Mesenchymal stem cell (in vitro differentiated cells and primary cell): Measurements from ENCODE around the gene RCAN1.

ENCODE experiments used
- DNase-seq: peaks from one replicate; pipeline ENCODE4 v3.0.0-alpha.2; 2013
- H2AFZ ChIP-seq: one replicate; pipeline ENCODE4 v1.6.1; 2013; ENCODE audit warnings: low read depth, mild to moderate bottlenecking, control low read depth, inconsistent platforms, low read length, moderate library complexity
- H2AK5ac ChIP-seq: 2 replicates; pipeline ENCODE4 v1.6.1; 2013; ENCODE audit warnings: low read length, moderate library complexity, mild to moderate bottlenecking, inconsistent platforms; ENCODE audit not compliant: severe bottlenecking
- H2BK120ac ChIP-seq: one replicate; pipeline ENCODE4 v1.6.1; 2013; ENCODE audit warnings: low read depth, mild to moderate bottlenecking, inconsistent platforms, low read length, moderate library complexity
- H2BK12ac ChIP-seq, 2 experiments: one replicate each; pipeline ENCODE4 v1.6.1; 2013; ENCODE audit warnings: inconsistent platforms in 2 of 2, low read length in 2 of 2, mild to moderate bottlenecking in 2 of 2, moderate library complexity in 2 of 2, control low read depth in 1 of 2
- H2BK15ac ChIP-seq: one replicate; pipeline ENCODE4 v1.6.1; 2013; ENCODE audit warnings: mild to moderate bottlenecking, low read depth, inconsistent platforms; ENCODE audit not compliant: poor library complexity, severe bottlenecking
- H2BK5ac ChIP-seq: 2 replicates; pipeline ENCODE4 v1.6.1; 2013; ENCODE audit warnings: low read depth, mild to moderate bottlenecking, low read length, control low read depth, inconsistent platforms; ENCODE audit not compliant: poor library complexity, severe bottlenecking
- H3K14ac ChIP-seq, 2 experiments: one replicate each; pipeline ENCODE4 v1.6.1; 2013; ENCODE audit warnings: inconsistent platforms in 2 of 2, low read length in 2 of 2, control low read depth in 1 of 2, mild to moderate bottlenecking in 1 of 2, moderate library complexity in 1 of 2
- H3K18ac ChIP-seq, 2 experiments: one replicate each; pipeline ENCODE4 v1.6.1; 2013; ENCODE audit warnings: inconsistent platforms in 2 of 2, low read length in 2 of 2, control low read depth in 1 of 2, low read depth in 1 of 2, mild to moderate bottlenecking in 1 of 2
- H3K23ac ChIP-seq, 2 experiments: one replicate each; pipeline ENCODE4 v1.6.1; 2013; ENCODE audit warnings: inconsistent platforms in 2 of 2, low read length in 2 of 2, mild to moderate bottlenecking in 2 of 2, moderate library complexity in 2 of 2, control low read depth in 1 of 2
- H3K27ac ChIP-seq: 2 replicates; pipeline ENCODE4 v1.5.1; 2013; ENCODE audit warnings: mild to moderate bottlenecking, moderate library complexity, low read length, control low read depth, inconsistent platforms; ENCODE audit not compliant: poor library complexity, severe bottlenecking
- H3K27me3 ChIP-seq, 2 experiments: 2 replicates each; pipeline versions ENCODE4 v1.6.1 to v1.7.0; 2013; ENCODE audit warnings: low read length in 2 of 2, mild to moderate bottlenecking in 2 of 2, moderate library complexity in 2 of 2, control low read depth in 1 of 2, inconsistent platforms in 1 of 2; ENCODE audit not compliant: control insufficient read depth in 1 of 2, insufficient read depth in 1 of 2
- H3K36me3 ChIP-seq, 2 experiments: 2 replicates each; pipeline versions ENCODE4 v1.6.1 to v1.7.0; 2013; ENCODE audit warnings: low read length in 2 of 2, control low read depth in 1 of 2, inconsistent platforms in 1 of 2, low read depth in 1 of 2, mild to moderate bottlenecking in 1 of 2; ENCODE audit not compliant: insufficient read depth in 2 of 2, control insufficient read depth in 1 of 2
- H3K4ac ChIP-seq, 2 experiments: one replicate each; pipeline ENCODE4 v1.6.1; 2013; ENCODE audit warnings: inconsistent platforms in 2 of 2, low read length in 2 of 2, mild to moderate bottlenecking in 2 of 2, moderate library complexity in 2 of 2, control low read depth in 1 of 2, low read depth in 1 of 2
- H3K4me1 ChIP-seq: 2 replicates; pipeline ENCODE4 v1.6.1; 2013; ENCODE audit warnings: low read depth, low read length, control low read depth; ENCODE audit not compliant: control insufficient read depth, insufficient read depth
- H3K4me2 ChIP-seq: 2 replicates; pipeline ENCODE4 v1.6.1; 2013; ENCODE audit warnings: low read length, mild to moderate bottlenecking, inconsistent platforms; ENCODE audit not compliant: poor library complexity, severe bottlenecking
- H3K4me3 ChIP-seq, 2 experiments: 2 replicates each; pipeline versions ENCODE4 v1.5.1 to v1.7.0; 2013; ENCODE audit warnings: low read length in 2 of 2, mild to moderate bottlenecking in 2 of 2, control low read depth in 1 of 2, low read depth in 1 of 2; ENCODE audit not compliant: insufficient read depth in 1 of 2
- H3K79me1 ChIP-seq: replicated peaks from 2 replicates; pipeline ENCODE4 v1.6.1; 2013; ENCODE audit warnings: mild to moderate bottlenecking, control low read depth, low read length, inconsistent platforms; ENCODE audit not compliant: poor library complexity, severe bottlenecking
- H3K9ac ChIP-seq: 2 replicates; pipeline ENCODE4 v1.7.0; 2013; ENCODE audit warnings: mild to moderate bottlenecking, low read length, moderate library complexity
- H3K9me3 ChIP-seq: 2 replicates; pipeline ENCODE4 v1.7.0; 2013; ENCODE audit warnings: mild to moderate bottlenecking, low read length; ENCODE audit not compliant: control insufficient read depth
- H4K8ac ChIP-seq: one replicate; pipeline ENCODE4 v1.6.1; 2013; ENCODE audit warnings: inconsistent platforms, mild to moderate bottlenecking, low read length, moderate library complexity
- H4K91ac ChIP-seq: one replicate; pipeline ENCODE4 v1.6.1; 2013; ENCODE audit warnings: mild to moderate bottlenecking, low read length, inconsistent platforms
- WGBS: methylation state at CpG from one replicate; pipeline ENCODE4 v1.1.7; 2013; ENCODE audit warnings: mixed read lengths; 5-methylcytosine and 5-hydroxymethylcytosine counted together

RCAN1 gene

GRCh38 chr21:34615487-34615814, 538 bp upstream of the RCAN1 start:
- no peak overlapping the region for H3K14ac ChIP-seq
- peaks cover 15% of the 10 kb centered on the region for H3K79me1 ChIP-seq
- DNase-seq: no peak
- H3K4me2 ChIP-seq: peak overlapping the region; percentile 72
- WGBS: 0% methylated on average over 5 of the region's 8 CpGs
- H3K9me3 ChIP-seq: no peaks in the 10 kb centered on the region
- peak overlapping the region; percentile 29 for H4K8ac ChIP-seq
- no peak overlapping the region for H2AK5ac ChIP-seq
- H2BK5ac ChIP-seq: no peak overlapping the region
- no peak overlapping the region for H2BK15ac ChIP-seq
- no peak overlapping the region for H3K27ac ChIP-seq
- no peak overlapping the region for H4K91ac ChIP-seq
- H3K4me1 ChIP-seq: peaks cover 6% of the 10 kb centered on the region
- H2BK12ac ChIP-seq: no peak overlapping the region
- H3K4ac ChIP-seq: no peak overlapping the region
- H3K18ac ChIP-seq: no peak overlapping the region
- no peak overlapping the region for H3K23ac ChIP-seq
- no peak overlapping the region for H2AFZ ChIP-seq
- H3K36me3 ChIP-seq: no peaks in the 10 kb centered on the region
- H3K27me3 ChIP-seq: peaks cover 0 to 6% of the 10 kb centered on the region in 2 experiments
- peak overlapping the region; percentile 86 for H3K9ac ChIP-seq
- no peak overlapping the region for H2BK120ac ChIP-seq
- peak overlapping the region; percentile 38 to 92 for H3K4me3 ChIP-seq

DNA sequence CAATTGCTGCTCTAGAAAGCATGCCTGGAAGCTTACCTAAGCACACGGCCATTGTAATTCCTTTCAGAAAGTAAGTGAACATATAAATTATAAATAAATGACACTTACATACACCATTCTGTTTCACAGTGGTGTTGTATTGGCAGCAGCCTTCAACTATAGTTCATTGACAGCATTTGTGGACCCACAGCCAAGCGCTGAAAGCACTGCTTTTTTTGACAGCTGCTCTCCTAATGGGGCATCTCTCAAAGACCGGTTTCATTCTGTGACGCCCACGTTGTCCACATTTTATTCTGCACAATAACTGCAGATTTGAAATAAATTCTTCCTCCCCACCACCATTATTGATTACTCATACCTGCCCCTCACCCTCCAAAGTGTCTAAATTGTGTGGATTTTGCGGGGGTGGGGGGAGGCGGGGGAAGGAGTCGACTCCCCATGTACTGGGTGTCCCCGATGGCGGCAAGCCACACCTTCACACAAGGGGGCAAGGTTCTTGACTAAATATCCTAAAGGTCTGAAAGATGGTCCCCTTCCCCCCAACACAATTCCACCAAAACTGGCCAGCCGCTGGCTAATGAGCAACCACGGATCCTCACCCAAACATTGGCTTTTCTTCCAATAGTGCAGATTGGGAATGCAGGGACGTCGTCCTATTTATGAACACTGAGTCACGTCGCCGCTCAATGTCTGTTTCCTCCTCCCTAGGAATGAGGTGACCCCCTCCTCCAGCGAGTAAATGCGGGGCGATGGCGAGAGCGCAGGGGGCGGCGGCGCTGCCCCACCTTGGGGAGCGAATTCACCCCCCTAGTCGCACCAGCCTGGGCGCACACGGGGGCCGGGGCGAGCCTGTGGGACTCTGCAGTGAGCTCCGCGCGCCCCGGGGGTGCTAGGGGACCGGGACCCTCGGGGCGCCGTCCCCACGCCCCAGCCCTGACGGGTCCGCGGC, 960 bp downstream of the RCAN1 start:
- H2AFZ ChIP-seq: peak overlapping the region; percentile 100

GRCh38 chr21:34612557-34612956, 2.4 kb downstream of the RCAN1 start:
- Histone ChIP-seq H3K27ac (no peak overlapping the region), H3K18ac (no peak overlapping the region), H2BK15ac (no peak overlapping the region), H2AFZ (no peak overlapping the region), H4K91ac (no peak overlapping the region), H3K4me1 (peaks cover 6% of the 10 kb centered on the region), H3K4ac (no peak overlapping the region), H3K9me3 (no peaks in the 10 kb centered on the region), H3K14ac (no peak overlapping the region), H3K23ac (no peak overlapping the region), H2BK120ac (no peak overlapping the region), H2BK12ac (no peak overlapping the region), H3K79me1 (peaks cover 24% of the 10 kb centered on the region), H3K4me2 (no peak overlapping the region), H3K9ac (no peak overlapping the region), H4K8ac (no peak overlapping the region), H2BK5ac (no peak overlapping the region), H3K36me3 (no peaks in the 10 kb centered on the region), H3K27me3 (no peaks in the 10 kb centered on the region), H2AK5ac (no peak overlapping the region), H3K4me3 (no peak overlapping the region)
- WGBS: 82% methylated on average over 2 of the region's 2 CpGs
- DNase-seq: no peak

More for the DNA sequence above, 960 bp downstream of the RCAN1 start:
- Histone ChIP-seq H3K27me3 (no peaks in the 10 kb centered on the region), H2BK5ac (no peak overlapping the region), H3K9me3 (no peaks in the 10 kb centered on the region), H3K4ac (peak overlapping the region in 1 of 2 experiments; percentile 68), H2BK15ac (peak overlapping the region; percentile 12), H4K91ac (no peak overlapping the region), H3K36me3 (no peaks in the 10 kb centered on the region), H3K4me3 (peak overlapping the region; percentile 90 to 92), H3K23ac (peak overlapping the region in 1 of 2 experiments; percentile 83), H3K4me2 (peak overlapping the region; percentile 72), H4K8ac (peak overlapping the region; percentile 19), H3K9ac (peak overlapping the region; percentile 86), H3K27ac (no peak overlapping the region), H3K4me1 (peaks cover 6% of the 10 kb centered on the region), H3K14ac (peak overlapping the region in 1 of 2 experiments; percentile 96), H3K79me1 (peaks cover 19% of the 10 kb centered on the region), H2BK120ac (no peak overlapping the region), H2BK12ac (no peak overlapping the region), H3K18ac (peak overlapping the region; percentile 59 to 79), H2AK5ac (no peak overlapping the region)
- peak; percentile 36 for DNase-seq
- 13% methylated on average over 30 of the region's 43 CpGs for WGBS

DNA sequence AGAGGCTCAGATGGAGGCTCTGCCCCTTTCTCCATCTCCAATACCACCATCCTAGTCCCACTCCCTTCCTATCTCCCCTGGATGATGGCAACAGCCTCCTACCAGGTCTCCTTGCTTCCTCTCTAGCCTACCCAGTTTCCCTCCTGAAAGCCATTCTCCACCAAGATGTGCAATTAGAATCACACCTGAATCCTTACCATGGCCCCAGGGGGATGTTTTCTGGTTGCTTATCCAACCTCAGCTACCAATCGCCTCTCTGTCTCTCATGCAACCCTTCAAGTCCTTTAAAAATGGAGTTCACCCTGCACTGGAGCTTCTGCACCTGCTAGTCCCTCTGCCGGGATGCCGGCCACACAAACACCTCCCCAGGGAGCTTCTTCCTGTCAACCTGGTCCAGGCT, 2.9 kb downstream of the RCAN1 start:
- Histone ChIP-seq H3K4me1 (peaks cover 6% of the 10 kb centered on the region), H3K14ac (no peak overlapping the region), H4K8ac (no peak overlapping the region), H3K27me3 (no peaks in the 10 kb centered on the region), H2AK5ac (no peak overlapping the region), H3K9me3 (no peaks in the 10 kb centered on the region), H2BK12ac (no peak overlapping the region), H4K91ac (no peak overlapping the region), H3K4me2 (no peak overlapping the region), H2BK120ac (no peak overlapping the region), H3K4me3 (no peak overlapping the region), H3K36me3 (no peaks in the 10 kb centered on the region), H3K4ac (no peak overlapping the region), H3K18ac (no peak overlapping the region), H3K79me1 (peaks cover 24% of the 10 kb centered on the region), H2AFZ (no peak overlapping the region), H3K27ac (no peak overlapping the region), H2BK15ac (no peak overlapping the region), H3K23ac (no peak overlapping the region), H3K9ac (no peak overlapping the region), H2BK5ac (no peak overlapping the region)
- no peak for DNase-seq
- 88% methylated on average over 3 of the region's 3 CpGs for WGBS
